Tibial artery (tissue), 4 donors: Measurements from ENCODE around the gene ZBTB7C.

ENCODE experiments used
- DNase-seq, 2 donors: peaks; one replicate each; pipeline ENCODE4 v3.0.0-alpha.2; 2019
- H3K27ac ChIP-seq, 2 donors: fragments of 200-600 bp; sonication (generic) in 1 of 2; 1 replicate in 1 of 2; 2 replicates in 1 of 2; pipeline ENCODE4 v1.5.1; 2018 to 2019; ENCODE audit warnings: mild to moderate bottlenecking in 1 of 2
- H3K27me3 ChIP-seq, 2 donors: fragments of 200-600 bp; sonication (generic) in 1 of 2; one replicate each; pipeline versions ENCODE4 v1.5.1 to v1.6.0; 2016 to 2019
- H3K36me3 ChIP-seq, 3 donors: fragments of 200-600 bp; sonication (generic) in 2 of 3; one replicate each; pipeline ENCODE4 v1.5.1; 2016 to 2019; ENCODE audit warnings: mild to moderate bottlenecking in 2 of 3
- H3K4me1 ChIP-seq, 4 donors: fragments of 200-600 bp; sonication (generic) in 2 of 4; 1 replicate in 3 of 4; 2 replicates in 1 of 4; pipeline ENCODE4 v1.5.1; 2016 to 2019
- H3K4me3 ChIP-seq, 2 donors: fragments of 200-600 bp; sonication (generic) in 1 of 2; 1 replicate in 1 of 2; 2 replicates in 1 of 2; pipeline ENCODE4 v1.5.1; 2018 to 2019; ENCODE audit warnings: mild to moderate bottlenecking in 2 of 2
- H3K9me3 ChIP-seq, 3 donors: fragments of 200-600 bp; sonication (generic) in 1 of 3; one replicate each; pipeline ENCODE4 v1.5.1; 2016 to 2019
- CTCF ChIP-seq, 2 experiments: fragments of 200-600 bp in 1 of 2; fragments of 450-650 bp in 1 of 2; IDR thresholded peaks; one replicate each; pipeline ENCODE4 v1.5.1; 2017 to 2019; ENCODE audit warnings: antibody characterized with exemption in 2 of 2, mild to moderate bottlenecking in 1 of 2, moderate library complexity in 1 of 2
- intact Hi-C: fragments of 100-400 bp; cut with DNase I; formaldehyde crosslinking; loops from one replicate; pipeline ENCODE4 v1.15.0; 2023; ENCODE audit warnings: low total_unique reads

ZBTB7C gene

GRCh38 chr18:48308755-48309575 lies 100.2 kb downstream of the ZBTB7C start:
- H3K27ac ChIP-seq: no peak overlapping the region

GRCh38 chr18:48308027-48308635 lies 101.1 kb downstream of the ZBTB7C start:
- DNase-seq: no peak
- H3K27me3 ChIP-seq: no peaks in the 10 kb centered on the region
- H3K36me3 ChIP-seq: no peaks in the 10 kb centered on the region
- no peak for TF ChIP-seq CTCF (IDR thresholded peaks at IDR 0.05)
- H3K4me1 ChIP-seq: peaks cover 0 to 17% (median 0%) of the 10 kb centered on the region in 4 donors
- no peak overlapping the region for H3K27ac ChIP-seq
- intact Hi-C loops: no loop called here
- no peaks in the 10 kb centered on the region for H3K9me3 ChIP-seq
- H3K4me3 ChIP-seq: no peak overlapping the region

More at GRCh38 chr18:48308755-48309575, 100.2 kb downstream of the ZBTB7C start:
- TF ChIP-seq CTCF (IDR thresholded peaks at IDR 0.05): no peak
- Histone ChIP-seq H3K36me3 (no peaks in the 10 kb centered on the region), H3K4me3 (no peak overlapping the region), H3K4me1 (peaks cover 0 to 17% (median 0%) of the 10 kb centered on the region in 4 donors), H3K27me3 (no peaks in the 10 kb centered on the region), H3K9me3 (no peaks in the 10 kb centered on the region)
- intact Hi-C loops: no loop called here
- DNase-seq: no peak

- Histone ChIP-seq H3K4me1 (peaks cover 0 to 17% (median 0%) of the 10 kb centered on the region in 4 donors), H3K27ac (no peak overlapping the region), H3K4me3 (no peak overlapping the region), H3K36me3 (no peaks in the 10 kb centered on the region), H3K9me3 (no peaks in the 10 kb centered on the region), H3K27me3 (no peaks in the 10 kb centered on the region)
- TF ChIP-seq CTCF (IDR thresholded peaks at IDR 0.05): no peak
- intact Hi-C loops: no loop called here
- no peak for DNase-seq
Measured at GRCh38 chr18:48306838-48307237, 102.3 kb downstream of the ZBTB7C start.

- no peak overlapping the region for H3K4me3 ChIP-seq
- H3K4me1 ChIP-seq: peaks cover 0 to 12% (median 0%) of the 10 kb centered on the region in 4 donors
- no peaks in the 10 kb centered on the region for H3K27me3 ChIP-seq
- TF ChIP-seq CTCF (IDR thresholded peaks at IDR 0.05): no peak
- intact Hi-C loops: no loop called here
- H3K36me3 ChIP-seq: no peaks in the 10 kb centered on the region
- no peak overlapping the region for H3K27ac ChIP-seq
- H3K9me3 ChIP-seq: no peaks in the 10 kb centered on the region
- peak in 1 of 2 donors; percentile 19 for DNase-seq
Measured at GRCh38 chr18:48304906-48305693, 104.1 kb downstream of the ZBTB7C start.

- Histone ChIP-seq H3K27me3 (no peaks in the 10 kb centered on the region), H3K27ac (no peak overlapping the region), H3K4me3 (no peak overlapping the region), H3K9me3 (no peaks in the 10 kb centered on the region), H3K36me3 (no peaks in the 10 kb centered on the region), H3K4me1 (peaks cover 0 to 12% (median 0%) of the 10 kb centered on the region in 4 donors)
- DNase-seq: peak in 1 of 2 donors; percentile 13
- intact Hi-C loops: no loop called here
- no peak for TF ChIP-seq CTCF (IDR thresholded peaks at IDR 0.05)
Measured at GRCh38 chr18:48303883-48304282, 105.3 kb downstream of the ZBTB7C start.
